Measurements from ENCODE around the gene SLC37A2. TPM values are rescaled to one million over a fixed set of nuclear protein-coding genes. Genes with fewer than 3 reads are reported as not detected.

SLC37A2 gene
- total and polyA plus RNA-seq, 2 of the 4 experiments (the other 2 are of a cell fraction): 0.72 to 1.1 TPM

- TF ChIP-seq SMC3 (IDR thresholded peaks at IDR 0.05; ENCODE audit: low read depth, low read length): no peak
These were observed 60.3 kb downstream of the SLC37A2 start (continued) for GRCh38 chr11:125123194-125123946.

- Histone ChIP-seq H2BK20ac (ENCODE audit: low read depth, low read length) (no peak overlapping the region), H4K20me1 (ENCODE audit: insufficient read depth, low read length) (no peaks in the 10 kb centered on the region), H3K4me2 (ENCODE audit: low read depth, low read length) (no peak overlapping the region), H2BK15ac (ENCODE audit: low read depth, low read length) (no peak overlapping the region), H3K4ac (ENCODE audit: low read depth, low read length) (no peak overlapping the region), H3K4me3 (ENCODE audit: insufficient read depth, low read depth, low read length) (no peak overlapping the region), H3K27me3 (ENCODE audit: control insufficient read depth, insufficient read depth, low read length) (no peaks in the 10 kb centered on the region; the same call in none of the 2 replicates), H3K23ac (ENCODE audit: low read depth, low read length) (no peak overlapping the region), H4K91ac (ENCODE audit: insufficient read depth, low read depth, low read length) (no peak overlapping the region; the same call in 1 of the 2 replicates), H2AFZ (replicated peaks; ENCODE audit: low read length, poor library complexity) (no peak overlapping the region), H3K56ac (ENCODE audit: extremely low read depth, insufficient read depth, low read length) (no peak overlapping the region), H3K14ac (replicated peaks; ENCODE audit: low read depth, low read length) (no peak overlapping the region; the same call in 1 of the 2 replicates), H2AK5ac (ENCODE audit: low read depth, low read length) (no peak overlapping the region; the same call in 1 of the 2 replicates), H3K9me3 (ENCODE audit: control insufficient read depth, insufficient read depth, low read length) (no peaks in the 10 kb centered on the region), H3K9ac (ENCODE audit: low read depth, low read length) (no peak overlapping the region), H2BK5ac (ENCODE audit: low read depth, low read length, poor library complexity, severe bottlenecking) (no peak overlapping the region), H3K79me1 (ENCODE audit: low read depth in 1 of 2, low read length in 2 of 2) (no peaks in the 10 kb centered on the region), H4K5ac (ENCODE audit: low read depth, low read length) (peak overlapping the region; percentile 79), H2AK9ac (replicated peaks; ENCODE audit: low read depth, low read length, poor library complexity) (no peak overlapping the region), H2BK120ac (ENCODE audit: low read depth, low read length) (no peak overlapping the region), H4K8ac (ENCODE audit: low read depth in 2 of 2, low read length in 2 of 2) (peak overlapping the region in 1 of 2 experiments; percentile 78; a peak in 3 of 4 replicates), H3K36me3 (ENCODE audit: control insufficient read depth, insufficient read depth, low read length) (no peaks in the 10 kb centered on the region), H3K4me1 (ENCODE audit: control insufficient read depth, insufficient read depth, low read length) (peaks cover 10% of the 10 kb centered on the region), H3K9me1 (ENCODE audit: insufficient read depth, low read length) (no peaks in the 10 kb centered on the region), H3K18ac (ENCODE audit: low read depth, low read length) (no peak overlapping the region), H3K27ac (ENCODE audit: insufficient read depth, low read length) (no peak overlapping the region)
- intact Hi-C loops (cut with micrococcal nuclease) (no loop called here), in situ Hi-C loops (cut with MboI; ENCODE audit: low sequenced_read_pairs) (no loop called here), dilution Hi-C loops (cut with HindIII; ENCODE audit: low sequenced_read_pairs, unreplicated experiment) (no loop called here)
- ChIA-PET POLR2A (ENCODE audit: unreplicated experiment) (interaction anchor here (0.8 kb wide), 1 partner anchor 13 kb away, joined by 3 read pairs; the partner anchor contains the start of gene TMEM218), CTCF (interaction anchor here (0.8 to 1.6 kb wide), 4 partner anchors 18 to 233 kb away, joined by 3 to 7 read pairs (median 4); no protein-coding TSS in a partner anchor)
- ATAC-seq (ENCODE audit: low read depth) (no peak), DNase-seq (peak; percentile 32)
- WGBS, 2 experiments (ENCODE audit: extremely low coverage in 2 of 2, insufficient read length in 1 of 2): 80% methylated on average over 4 of the region's 10 CpGs; no CpG with 5 or more reads in 1 of the 2 experiments
- no TSS peak for BruUV-seq (replicated peaks)
- TF ChIP-seq MAZ (IDR thresholded peaks at IDR 0.05; ENCODE audit: borderline replicate concordance, low read depth, low read length) (no peak), CEBPB (IDR thresholded peaks at IDR 0.05; ENCODE audit: low read depth, low read length) (no peak), RCOR1 (IDR thresholded peaks at IDR 0.05; ENCODE audit: insufficient replicate concordance, low read length) (no peak), BHLHE40 (IDR thresholded peaks at IDR 0.05; ENCODE audit: low read depth, low read length) (no peak), NFE2L2 (IDR thresholded peaks at IDR 0.05; ENCODE audit: low read depth, low read length) (no peak), MXI1 (IDR thresholded peaks at IDR 0.05; ENCODE audit: borderline replicate concordance, low read depth, low read length) (no peak), RFX5 (IDR thresholded peaks at IDR 0.05; ENCODE audit: low read depth, low read length) (no peak), SMC3 (IDR thresholded peaks at IDR 0.05; ENCODE audit: low read depth, low read length) (0 out of 2 replicates have a peak, but pooled peaks have one; percentile 8), FOS (IDR thresholded peaks at IDR 0.05; ENCODE audit: low read depth, low read length) (no peak), MAFK (IDR thresholded peaks at IDR 0.05; ENCODE audit: low read depth, low read length) (no peak), CTCF (conservative IDR thresholded peaks at IDR 0.05; ENCODE audit: low read depth, low read length) (peak; percentile 36)
- TF ChIP-seq, protein P1, sequence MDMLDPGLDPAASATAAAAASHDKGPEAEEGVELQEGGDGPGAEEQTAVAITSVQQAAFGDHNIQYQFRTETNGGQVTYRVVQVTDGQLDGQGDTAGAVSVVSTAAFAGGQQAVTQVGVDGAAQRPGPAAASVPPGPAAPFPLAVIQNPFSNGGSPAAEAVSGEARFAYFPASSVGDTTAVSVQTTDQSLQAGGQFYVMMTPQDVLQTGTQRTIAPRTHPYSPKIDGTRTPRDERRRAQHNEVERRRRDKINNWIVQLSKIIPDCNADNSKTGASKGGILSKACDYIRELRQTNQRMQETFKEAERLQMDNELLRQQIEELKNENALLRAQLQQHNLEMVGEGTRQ (IDR thresholded peaks at IDR 0.05; ENCODE audit: low read depth, low read length): no peak
These were observed 61.0 kb downstream of the SLC37A2 start for GRCh38 chr11:125123947-125124617.

Measured in IMR-90 (cell line).